Measurements from ENCODE around the gene ANGPT4. TPM values are rescaled to one million over a fixed set of nuclear protein-coding genes. Genes with fewer than 3 reads are reported as not detected.

Gene ANGPT4
- total RNA-seq, 1 donor from 2014 or later, result 0.05 TPM

DNA sequence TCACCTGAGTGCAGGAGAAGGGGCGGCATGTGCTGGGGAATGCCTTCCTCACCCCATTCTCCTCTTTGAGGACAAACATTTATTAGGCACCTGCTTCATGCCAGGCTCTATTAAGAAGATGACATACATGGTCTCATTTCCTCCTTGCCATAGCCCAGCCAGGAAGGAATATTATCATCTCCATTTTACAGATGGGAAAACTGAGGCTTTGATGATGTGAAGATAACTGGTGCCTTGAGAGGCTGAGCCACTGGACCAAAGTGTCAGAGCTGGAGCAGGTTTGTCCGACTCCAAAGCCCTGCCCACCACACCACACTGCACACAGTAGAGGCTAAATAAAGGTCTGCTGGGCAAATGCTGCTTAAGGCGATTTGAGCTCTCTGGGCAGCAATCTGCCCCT lies 45.4 kb downstream of the ANGPT4 start:
- Histone ChIP-seq H3K4me2 (ENCODE audit: low read length) (no peak overlapping the region), H3K4me3 (ENCODE audit: insufficient read depth, low read depth, low read length) (no peak overlapping the region), H2AFZ (ENCODE audit: low read depth, low read length) (no peak overlapping the region), H3K36me3 (ENCODE audit: insufficient read depth, low read length) (no peaks in the 10 kb centered on the region), H3K79me2 (ENCODE audit: insufficient read depth, low read length) (no peaks in the 10 kb centered on the region), H3K27me3 (ENCODE audit: insufficient read depth, low read length) (peaks cover 2% of the 10 kb centered on the region), H3K9me3 (ENCODE audit: insufficient read depth, low read depth, low read length) (no peaks in the 10 kb centered on the region), H3K4me1 (ENCODE audit: insufficient read depth, low read length) (no peaks in the 10 kb centered on the region), H3K9ac (ENCODE audit: low read length) (no peak overlapping the region), H3K27ac (ENCODE audit: low read depth, low read length) (no peak overlapping the region), H4K20me1 (ENCODE audit: insufficient read depth, low read length) (no peaks in the 10 kb centered on the region)
- no peak for DNase-seq (ENCODE audit: low read depth)
- H3K27me3 Mint-ChIP-seq (ENCODE audit: low read depth, unreplicated experiment), result peaks cover 63% of the 10 kb centered on the region
- H3K27ac Mint-ChIP-seq (ENCODE audit: unreplicated experiment), result no peak overlapping the region
- FAIRE-seq, result no peak
- TF ChIP-seq, protein P1, sequence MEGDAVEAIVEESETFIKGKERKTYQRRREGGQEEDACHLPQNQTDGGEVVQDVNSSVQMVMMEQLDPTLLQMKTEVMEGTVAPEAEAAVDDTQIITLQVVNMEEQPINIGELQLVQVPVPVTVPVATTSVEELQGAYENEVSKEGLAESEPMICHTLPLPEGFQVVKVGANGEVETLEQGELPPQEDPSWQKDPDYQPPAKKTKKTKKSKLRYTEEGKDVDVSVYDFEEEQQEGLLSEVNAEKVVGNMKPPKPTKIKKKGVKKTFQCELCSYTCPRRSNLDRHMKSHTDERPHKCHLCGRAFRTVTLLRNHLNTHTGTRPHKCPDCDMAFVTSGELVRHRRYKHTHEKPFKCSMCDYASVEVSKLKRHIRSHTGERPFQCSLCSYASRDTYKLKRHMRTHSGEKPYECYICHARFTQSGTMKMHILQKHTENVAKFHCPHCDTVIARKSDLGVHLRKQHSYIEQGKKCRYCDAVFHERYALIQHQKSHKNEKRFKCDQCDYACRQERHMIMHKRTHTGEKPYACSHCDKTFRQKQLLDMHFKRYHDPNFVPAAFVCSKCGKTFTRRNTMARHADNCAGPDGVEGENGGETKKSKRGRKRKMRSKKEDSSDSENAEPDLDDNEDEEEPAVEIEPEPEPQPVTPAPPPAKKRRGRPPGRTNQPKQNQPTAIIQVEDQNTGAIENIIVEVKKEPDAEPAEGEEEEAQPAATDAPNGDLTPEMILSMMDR (IDR thresholded peaks at IDR 0.05; ENCODE audit: insufficient read depth, low read depth, low read length), result no peak
- no peak for TF ChIP-seq EZH2 (IDR thresholded peaks at IDR 0.05; ENCODE audit: insufficient read depth, low read length)
- no peaks in the 10 kb centered on the region for H3K4me1 Mint-ChIP-seq (ENCODE audit: low read depth, unreplicated experiment)
- no peak overlapping the region for H3K4me3 Mint-ChIP-seq (ENCODE audit: unreplicated experiment)
- peaks cover 2% of the 10 kb centered on the region for H3K9me3 Mint-ChIP-seq (ENCODE audit: unreplicated experiment)
- no peaks in the 10 kb centered on the region for H3K36me3 Mint-ChIP-seq (ENCODE audit: low read depth, unreplicated experiment)

DNA sequence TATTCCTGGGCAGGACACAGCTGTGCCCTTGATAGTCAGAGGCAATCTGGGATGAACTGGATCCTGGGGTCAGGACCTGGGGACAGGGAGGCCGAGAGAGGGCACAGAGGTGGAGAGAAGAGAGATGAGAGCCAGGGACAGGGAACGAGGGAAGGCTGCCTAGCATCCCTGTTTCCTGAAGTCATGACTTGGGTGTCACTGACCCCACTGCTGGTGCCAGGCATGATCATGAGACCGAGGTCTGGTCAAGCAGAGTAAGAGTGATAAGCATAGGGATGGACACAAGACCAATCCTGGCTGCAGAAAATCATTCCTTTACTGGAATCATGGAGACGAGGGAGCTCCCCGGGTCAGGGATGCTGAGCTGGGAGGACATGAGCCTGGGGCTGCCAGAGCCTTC lies 46.5 kb downstream of the ANGPT4 start:
- H3K4me3 ChIP-seq (ENCODE audit: insufficient read depth, low read depth, low read length), result no peak overlapping the region
- H3K36me3 Mint-ChIP-seq (ENCODE audit: low read depth, unreplicated experiment), result no peaks in the 10 kb centered on the region
- DNase-seq (ENCODE audit: low read depth) (no peak), FAIRE-seq (no peak)
- no peaks in the 10 kb centered on the region for H3K36me3 ChIP-seq (ENCODE audit: insufficient read depth, low read length)
- H3K4me1 ChIP-seq (ENCODE audit: insufficient read depth, low read length), result no peaks in the 10 kb centered on the region
- no peaks in the 10 kb centered on the region for H4K20me1 ChIP-seq (ENCODE audit: insufficient read depth, low read length)
- peaks cover 5% of the 10 kb centered on the region for H3K9me3 Mint-ChIP-seq (ENCODE audit: unreplicated experiment)
- no peak for TF ChIP-seq EZH2 (IDR thresholded peaks at IDR 0.05; ENCODE audit: insufficient read depth, low read length)
- TF ChIP-seq, protein P1 (IDR thresholded peaks at IDR 0.05; ENCODE audit: insufficient read depth, low read depth, low read length), result no peak
- no peaks in the 10 kb centered on the region for H3K79me2 ChIP-seq (ENCODE audit: insufficient read depth, low read length)
- H3K27me3 ChIP-seq (ENCODE audit: insufficient read depth, low read length), result peaks cover 2% of the 10 kb centered on the region
- no peak overlapping the region for H3K9ac ChIP-seq (ENCODE audit: low read length)
- H3K27ac ChIP-seq (ENCODE audit: low read depth, low read length), result no peak overlapping the region
- H3K4me1 Mint-ChIP-seq (ENCODE audit: low read depth, unreplicated experiment), result no peaks in the 10 kb centered on the region
- no peak overlapping the region for H2AFZ ChIP-seq (ENCODE audit: low read depth, low read length)
- H3K4me3 Mint-ChIP-seq (ENCODE audit: unreplicated experiment), result no peak overlapping the region
- no peaks in the 10 kb centered on the region for H3K9me3 ChIP-seq (ENCODE audit: insufficient read depth, low read depth, low read length)
- no peak overlapping the region for H3K4me2 ChIP-seq (ENCODE audit: low read length)
- no peak overlapping the region for H3K27ac Mint-ChIP-seq (ENCODE audit: unreplicated experiment)
- peaks cover 64% of the 10 kb centered on the region for H3K27me3 Mint-ChIP-seq (ENCODE audit: low read depth, unreplicated experiment)

DNA sequence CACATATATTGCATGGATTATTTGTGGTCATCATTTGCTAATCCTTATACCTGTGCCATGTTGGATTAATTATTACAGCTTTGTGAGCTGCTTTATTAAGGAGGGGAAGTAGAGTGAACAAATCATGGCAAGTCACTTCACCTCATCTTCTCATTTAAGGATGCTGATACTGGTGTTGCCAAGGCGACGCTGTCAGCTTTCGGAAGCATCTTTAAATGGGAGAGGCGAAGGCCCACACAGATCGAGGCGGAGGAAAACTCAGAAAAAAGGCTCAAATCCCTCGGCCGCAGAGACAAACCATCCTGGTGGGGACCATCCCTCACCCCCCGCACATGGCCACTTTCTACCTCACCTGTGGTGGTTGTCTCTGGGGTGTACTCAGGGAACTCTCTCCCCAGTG lies 47.9 kb downstream of the ANGPT4 start:
- no peak overlapping the region for H3K27ac Mint-ChIP-seq (ENCODE audit: unreplicated experiment)
- H3K4me3 ChIP-seq (ENCODE audit: insufficient read depth, low read depth, low read length), result no peak overlapping the region
- FAIRE-seq (no peak), DNase-seq (ENCODE audit: low read depth) (no peak)
- no peak overlapping the region for H2AFZ ChIP-seq (ENCODE audit: low read depth, low read length)
- H3K79me2 ChIP-seq (ENCODE audit: insufficient read depth, low read length), result no peaks in the 10 kb centered on the region
- no peaks in the 10 kb centered on the region for H3K4me1 Mint-ChIP-seq (ENCODE audit: low read depth, unreplicated experiment)
- H3K9me3 Mint-ChIP-seq (ENCODE audit: unreplicated experiment), result peaks cover 5% of the 10 kb centered on the region
- H3K27ac ChIP-seq (ENCODE audit: low read depth, low read length), result no peak overlapping the region
- no peaks in the 10 kb centered on the region for H4K20me1 ChIP-seq (ENCODE audit: insufficient read depth, low read length)
- H3K4me3 Mint-ChIP-seq (ENCODE audit: unreplicated experiment), result no peak overlapping the region
- no peaks in the 10 kb centered on the region for H3K4me1 ChIP-seq (ENCODE audit: insufficient read depth, low read length)
- no peaks in the 10 kb centered on the region for H3K9me3 ChIP-seq (ENCODE audit: insufficient read depth, low read depth, low read length)
- no peak overlapping the region for H3K4me2 ChIP-seq (ENCODE audit: low read length)
- H3K36me3 Mint-ChIP-seq (ENCODE audit: low read depth, unreplicated experiment), result no peaks in the 10 kb centered on the region
- TF ChIP-seq EZH2 (IDR thresholded peaks at IDR 0.05; ENCODE audit: insufficient read depth, low read length), result no peak
- TF ChIP-seq, protein P1 (IDR thresholded peaks at IDR 0.05; ENCODE audit: insufficient read depth, low read depth, low read length), result no peak
- peaks cover 2% of the 10 kb centered on the region for H3K27me3 ChIP-seq (ENCODE audit: insufficient read depth, low read length)
- H3K9ac ChIP-seq (ENCODE audit: low read length), result no peak overlapping the region
- H3K36me3 ChIP-seq (ENCODE audit: insufficient read depth, low read length), result no peaks in the 10 kb centered on the region
- H3K27me3 Mint-ChIP-seq (ENCODE audit: low read depth, unreplicated experiment), result peaks cover 65% of the 10 kb centered on the region

Measured in astrocyte (in vitro differentiated cells and primary cell).